Esophagus muscularis mucosa (tissue), 4 donors: ENCODE measurements around the gene SLC16A14. TPM values are rescaled to one million over a fixed set of nuclear protein-coding genes. Genes with fewer than 3 reads are reported as not detected.

Experiments
- DNase-seq: peaks from one replicate; pipeline ENCODE4 v3.0.0-alpha.2; 2017; ENCODE audit errors: extremely low spot score
- H3K27ac ChIP-seq, 4 donors: fragments of 200-600 bp; sonication (generic); replicated peaks in 1 of 4; 1 replicate in 3 of 4; 2 replicates in 1 of 4; pipeline ENCODE4 v1.5.1; 2016 to 2019; ENCODE audit warnings: mild to moderate bottlenecking in 1 of 4
- H3K27me3 ChIP-seq, 4 donors: fragments of 200-600 bp; sonication (generic); one replicate each; pipeline versions ENCODE4 v1.5.1 to v1.6.0; 2016 to 2019
- H3K36me3 ChIP-seq, 4 donors: fragments of 200-600 bp; sonication (generic); one replicate each; pipeline ENCODE4 v1.5.1; 2016 to 2019
- H3K4me1 ChIP-seq, 4 donors: fragments of 200-600 bp; sonication (generic); one replicate each; pipeline ENCODE4 v1.5.1; 2016 to 2019
- H3K4me3 ChIP-seq, 4 donors: fragments of 200-600 bp; sonication (generic); 1 replicate in 2 of 4; 2 replicates in 2 of 4; pipeline ENCODE4 v1.5.1; 2016 to 2019; ENCODE audit warnings: mild to moderate bottlenecking in 4 of 4, moderate library complexity in 1 of 4
- H3K9me3 ChIP-seq, 4 donors: fragments of 200-600 bp; sonication (generic); 1 replicate in 3 of 4; 2 replicates in 1 of 4; pipeline ENCODE4 v1.5.1; 2016 to 2019
- CTCF ChIP-seq, 3 experiments: fragments of 200-600 bp in 2 of 3; fragments of 450-650 bp in 1 of 3; sonication (generic) in 2 of 3; IDR thresholded peaks; one replicate each; pipeline ENCODE4 v1.5.1; 2017 to 2019; ENCODE audit warnings: antibody characterized with exemption in 3 of 3, mild to moderate bottlenecking in 2 of 3, moderate library complexity in 1 of 3
- EP300 ChIP-seq: sonication (generic); formaldehyde crosslinking; IDR thresholded peaks from one replicate; pipeline ENCODE4 v1.6.1; 2017; ENCODE audit warnings: antibody characterized with exemption
- POLR2A ChIP-seq: fragments of 450-650 bp; IDR thresholded peaks from one replicate; pipeline ENCODE4 v1.6.1; 2017; ENCODE audit warnings: antibody characterized with exemption, moderate library complexity, mild to moderate bottlenecking, low read depth
- POLR2AphosphoS5 ChIP-seq, 2 donors: sonication (generic); formaldehyde crosslinking; IDR thresholded peaks; one replicate each; pipeline ENCODE4 v1.6.1; 2017; ENCODE audit warnings: antibody characterized with exemption in 2 of 2
- WGBS: methylation state at CpG from one replicate; pipeline ENCODE4 v1.1.5; 2018; 5-methylcytosine and 5-hydroxymethylcytosine counted together
- intact Hi-C: fragments of 100-400 bp; cut with DNase I; formaldehyde crosslinking; loops from one replicate; pipeline ENCODE4 v1.15.1; 2023
- total RNA-seq, 4 donors: library from RNA; depleted of rRNA; stranded (reverse); fragments of >200 nt; gene quantifications; one replicate each; pipeline versions ENCODE4 v1.1.0 to v1.2.1, GENCODE V29; 2016

The SLC16A14 gene
- total RNA-seq, 4 donors from 2014 or later, result 1.7 to 2.8 (median 2.3) TPM

GRCh38 chr2:230008708-230009066, 60.0 kb downstream of the SLC16A14 start:
- no peak for DNase-seq
- TF ChIP-seq EP300 (no peak), POLR2A (no peak), CTCF (IDR thresholded peaks at IDR 0.05) (no peak), POLR2AphosphoS5 (IDR thresholded peaks at IDR 0.05) (no peak)
- H3K4me3 ChIP-seq, result peak overlapping the region in 2 of 4 donors; percentile 16 to 39
- intact Hi-C loops, result loop anchor here (2.0 to 5.0 kb wide), 2 partner anchors 152 to 604 kb away; no protein-coding TSS in a partner anchor
- peaks cover 0 to 6% (median 3%) of the 10 kb centered on the region in 4 donors for H3K4me1 ChIP-seq
- WGBS, result 93% methylated on average over 1 of the region's 1 CpG
- no peaks in the 10 kb centered on the region for H3K27me3 ChIP-seq
- H3K27ac ChIP-seq, result no peak overlapping the region
- H3K9me3 ChIP-seq, result no peaks in the 10 kb centered on the region
- peaks cover 0 to 4% (median 2%) of the 10 kb centered on the region in 4 donors for H3K36me3 ChIP-seq

GRCh38 chr2:230007931-230008707, 60.6 kb downstream of the SLC16A14 start:
- peak overlapping the region in 2 of 4 donors; percentile 16 to 39 for H3K4me3 ChIP-seq
- H3K27ac ChIP-seq, result no peak overlapping the region
- peaks cover 0 to 6% (median 3%) of the 10 kb centered on the region in 4 donors for H3K4me1 ChIP-seq
- intact Hi-C loops, result loop anchor here (2.0 to 5.0 kb wide), 2 partner anchors 153 to 604 kb away; no protein-coding TSS in a partner anchor
- WGBS, result 50% methylated on average over 12 of the region's 12 CpGs
- no peak for TF ChIP-seq EP300
- TF ChIP-seq POLR2AphosphoS5 (IDR thresholded peaks at IDR 0.05), result no peak
- no peak for TF ChIP-seq POLR2A
- peak; percentile 70 to 82 (median 73) for TF ChIP-seq CTCF (IDR thresholded peaks at IDR 0.05)
- no peaks in the 10 kb centered on the region for H3K9me3 ChIP-seq
- H3K36me3 ChIP-seq, result peaks cover 0 to 4% (median 2%) of the 10 kb centered on the region in 4 donors
- DNase-seq, result no peak
- H3K27me3 ChIP-seq, result no peaks in the 10 kb centered on the region

GRCh38 chr2:230000118-230000841, 68.4 kb downstream of the SLC16A14 start:
- intact Hi-C loops, result no loop called here

GRCh38 chr2:229997565-229997964, 71.2 kb downstream of the SLC16A14 start:
- WGBS, result 80% methylated on average over 3 of the region's 3 CpGs
- intact Hi-C loops, result no loop called here
- no peaks in the 10 kb centered on the region for H3K9me3 ChIP-seq

More at GRCh38 chr2:230000118-230000841, 68.4 kb downstream of the SLC16A14 start:
- Histone ChIP-seq H3K9me3 (no peaks in the 10 kb centered on the region), H3K4me3 (no peak overlapping the region), H3K27me3 (no peaks in the 10 kb centered on the region), H3K4me1 (no peaks in the 10 kb centered on the region), H3K27ac (no peak overlapping the region), H3K36me3 (peaks cover 0 to 4% (median under 1%) of the 10 kb centered on the region in 4 donors)
- DNase-seq, result no peak
- no peak for TF ChIP-seq CTCF (IDR thresholded peaks at IDR 0.05)
- TF ChIP-seq EP300, result no peak
- no peak for TF ChIP-seq POLR2AphosphoS5 (IDR thresholded peaks at IDR 0.05)
- 90% methylated on average over 6 of the region's 6 CpGs for WGBS

More at GRCh38 chr2:229997565-229997964, 71.2 kb downstream of the SLC16A14 start:
- no peak for TF ChIP-seq POLR2A
- TF ChIP-seq EP300, result no peak
- no peak for TF ChIP-seq CTCF (IDR thresholded peaks at IDR 0.05)
- TF ChIP-seq POLR2AphosphoS5 (IDR thresholded peaks at IDR 0.05), result no peak
- no peak overlapping the region for H3K4me3 ChIP-seq
- H3K36me3 ChIP-seq, result no peaks in the 10 kb centered on the region
- no peaks in the 10 kb centered on the region for H3K27me3 ChIP-seq
- H3K4me1 ChIP-seq, result no peaks in the 10 kb centered on the region
- no peak overlapping the region for H3K27ac ChIP-seq
- DNase-seq, result peak; percentile 75
